K562 (cell line): ENCODE results near the gene E2F2. TPM values are rescaled to one million over a fixed set of nuclear protein-coding genes. Genes with fewer than 3 reads are reported as not detected.

Experiments used
- ATF1 ChIP-seq, 2 experiments: fragments of 450-650 bp in 1 of 2; IDR thresholded peaks; 2 replicates each; pipeline ENCODE4 v1.6.1; 2016; ENCODE audit warnings: missing compliant biosample characterization in 1 of 2, missing genetic modification characterization in 1 of 2
- GATAD2A ChIP-seq: fragments of 450-650 bp; IDR thresholded peaks from 2 replicates; pipeline ENCODE4 v1.6.1; 2017
- ILK ChIP-seq: fragments of 450-650 bp; IDR thresholded peaks from 2 replicates; pipeline ENCODE4 v1.6.1; 2016; ENCODE audit warnings: missing genetic modification characterization, low read depth, mild to moderate bottlenecking, missing compliant biosample characterization, moderate library complexity, borderline replicate concordance
- KAT7 ChIP-seq: sonication (generic); formaldehyde crosslinking; IDR thresholded peaks from 2 replicates; pipeline ENCODE4 v1.8.0; 2022; ENCODE audit warnings: missing genetic modification reagents, mild to moderate bottlenecking, borderline replicate concordance
- MAFG ChIP-seq: fragments of 450-650 bp; conservative IDR thresholded peaks from 2 replicates; pipeline ENCODE4 v1.6.1; 2016; ENCODE audit warnings: missing genetic modification characterization, missing compliant biosample characterization
- MCM2 ChIP-seq: fragments of 450-650 bp; IDR thresholded peaks from 2 replicates; pipeline ENCODE4 v1.6.1; 2017; ENCODE audit warnings: low read depth, mild to moderate bottlenecking
- POLR2B ChIP-seq: fragments of 450-650 bp; IDR thresholded peaks from 2 replicates; pipeline ENCODE4 v1.6.1; 2018; ENCODE audit warnings: low read depth; ENCODE audit not compliant: partially characterized antibody
- RERE ChIP-seq: sonication (generic); formaldehyde crosslinking; IDR thresholded peaks from 2 replicates; pipeline ENCODE4 v1.8.0; 2023; ENCODE audit warnings: missing genetic modification reagents, mild to moderate bottlenecking, borderline replicate concordance
- SMC3 ChIP-seq: conservative IDR thresholded peaks from 2 replicates; pipeline ENCODE4 v1.6.1; 2011; ENCODE audit warnings: low read depth, low read length, improper control_type of control experiment; ENCODE audit not compliant: insufficient read depth
- SNAPC5 ChIP-seq: fragments of 250-450 bp; sonication (Bioruptor Pico); IDR thresholded peaks from 2 replicates; pipeline ENCODE4 v1.8.0; 2021; ENCODE audit warnings: moderate library complexity, mild to moderate bottlenecking, inconsistent platforms
- STAT6 ChIP-seq: sonication (generic); formaldehyde crosslinking; IDR thresholded peaks from 2 replicates; pipeline ENCODE4 v1.8.1; 2023; ENCODE audit warnings: mild to moderate bottlenecking, missing genetic modification reagents
- ZC3H11A ChIP-seq: IDR thresholded peaks from 2 replicates; pipeline ENCODE4 v1.6.1; 2012; ENCODE audit warnings: low read depth, low read length, improper control_type of control experiment
- polyA plus RNA-seq, 8 experiments: library from polyadenylated mRNA; depleted of rRNA in 4 of 8; stranded (reverse) in 5 of 8; unstranded in 3 of 8; fragments of >200 nt; fragmentation: Nextera tagmentation in 2 of 8; fragmentation: Illumina TruSeq in 1 of 8; extraction: Ambion mirVana in 2 of 8; extraction: Trizol in 1 of 8; gene quantifications; 2 replicates each; pipeline versions ENCODE4 v1.2.1 to v1.2.3, GENCODE V29; 2011 to 2014; ENCODE audit warnings: inconsistent platforms in 1 of 8, missing spikeins in 1 of 8
- total RNA-seq, 7 experiments: library from RNA; depleted of rRNA in 6 of 7; stranded (reverse); fragments of >200 nt in 6 of 7; fragmentation: Illumina TruSeq in 2 of 7; extraction: Trizol in 2 of 7; gene quantifications; 2 replicates each; pipeline versions ENCODE4 v1.2.1 to v1.2.3, GENCODE V29; 2011 to 2021; ENCODE audit warnings: low replicate concordance in 1 of 7
- TF ChIP-seq, protein P1 (sequence below): fragments of 250-450 bp; sonication (Bioruptor Pico); IDR thresholded peaks from 2 replicates; pipeline ENCODE4 v1.4.0; 2020
- TF ChIP-seq, protein P2 (sequence below): fragments of 450-650 bp; formaldehyde crosslinking; IDR thresholded peaks from 2 replicates; pipeline ENCODE4 v1.4.0; 2020; ENCODE audit warnings: mild to moderate bottlenecking

E2F2 gene
- total and polyA plus RNA-seq, 9 of the 15 experiments (the other 6 are each of a cell fraction or from before 2014, with no cell fraction given), result 3.1 to 25.3 (median 11.4) TPM

- TF ChIP-seq ATF1 (CRISPR knock-in tag; IDR thresholded peaks at IDR 0.05) (no peak), ATF1 (tag; IDR thresholded peaks at IDR 0.05) (no peak), SNAPC5 (no peak), MCM2 (no peak), STAT6 (CRISPR knock-in tag) (peak; percentile 61; the same call in 1 of the 2 replicates), GATAD2A (peak; percentile 67; the same call in 1 of the 2 replicates), MAFG (tag) (no peak), ILK (no peak), SMC3 (peak; percentile 100), KAT7 (CRISPR knock-in tag) (no peak), POLR2B (no peak), RERE (CRISPR knock-in tag) (no peak), ZC3H11A (no peak)
- TF ChIP-seq, protein P1, sequence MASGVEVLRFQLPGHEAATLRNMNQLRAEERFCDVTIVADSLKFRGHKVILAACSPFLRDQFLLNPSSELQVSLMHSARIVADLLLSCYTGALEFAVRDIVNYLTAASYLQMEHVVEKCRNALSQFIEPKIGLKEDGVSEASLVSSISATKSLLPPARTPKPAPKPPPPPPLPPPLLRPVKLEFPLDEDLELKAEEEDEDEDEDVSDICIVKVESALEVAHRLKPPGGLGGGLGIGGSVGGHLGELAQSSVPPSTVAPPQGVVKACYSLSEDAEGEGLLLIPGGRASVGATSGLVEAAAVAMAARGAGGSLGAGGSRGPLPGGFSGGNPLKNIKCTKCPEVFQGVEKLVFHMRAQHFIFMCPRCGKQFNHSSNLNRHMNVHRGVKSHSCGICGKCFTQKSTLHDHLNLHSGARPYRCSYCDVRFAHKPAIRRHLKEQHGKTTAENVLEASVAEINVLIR, result no peak
- TF ChIP-seq, protein P2, sequence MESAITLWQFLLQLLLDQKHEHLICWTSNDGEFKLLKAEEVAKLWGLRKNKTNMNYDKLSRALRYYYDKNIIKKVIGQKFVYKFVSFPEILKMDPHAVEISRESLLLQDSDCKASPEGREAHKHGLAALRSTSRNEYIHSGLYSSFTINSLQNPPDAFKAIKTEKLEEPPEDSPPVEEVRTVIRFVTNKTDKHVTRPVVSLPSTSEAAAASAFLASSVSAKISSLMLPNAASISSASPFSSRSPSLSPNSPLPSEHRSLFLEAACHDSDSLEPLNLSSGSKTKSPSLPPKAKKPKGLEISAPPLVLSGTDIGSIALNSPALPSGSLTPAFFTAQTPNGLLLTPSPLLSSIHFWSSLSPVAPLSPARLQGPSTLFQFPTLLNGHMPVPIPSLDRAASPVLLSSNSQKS, result no peak
Measured at GRCh38 chr1:23544444-23545389, 13.7 kb upstream of the E2F2 start (continued).
